Esophagus mucosa (tissue), 1 donor: ENCODE measurements around the gene ST13. TPM values are rescaled to one million over a fixed set of nuclear protein-coding genes. Genes with fewer than 3 reads are reported as not detected.

Experiments used
- total RNA-seq: library from RNA; stranded (reverse); gene quantifications from one replicate; pipeline ENCODE4 v1.2.4, GENCODE V29; 2023
- donor health status: DM: yes; HTN: yes; CAD: no.

Gene ST13
- total RNA-seq, 1 donor from 2014 or later = 120 TPM

Other genes with a start within 250 kb of the ST13 start
- gene MRTFA, start 219.9 kb downstream of the ST13 start, total RNA-seq = 19.4 TPM
- not detected for gene MCHR1, start 177.2 kb downstream of the ST13 start, total RNA-seq
- 16.1 TPM for gene SLC25A17, start 37.3 kb downstream of the ST13 start, total RNA-seq
- gene XPNPEP3, start 509 bp upstream of the ST13 start, total RNA-seq = 14.3 TPM
- not detected for gene DNAJB7, start 5.5 kb upstream of the ST13 start, total RNA-seq
- gene RBX1, start 94.7 kb upstream of the ST13 start, total RNA-seq = 56.0 TPM
- 40.6 TPM for gene EP300, start 236.0 kb upstream of the ST13 start, total RNA-seq